ENCODE measurements around the gene NAALADL2. TPM values are rescaled to one million over a fixed set of nuclear protein-coding genes. Genes with fewer than 3 reads are reported as not detected.

NAALADL2 gene
- total and polyA plus RNA-seq, 9 of the 15 experiments (the other 6 are each of a cell fraction or from before 2014, with no cell fraction given), result 0.29 to 1.1 (median 0.79) TPM; not detected in 1

DNA sequence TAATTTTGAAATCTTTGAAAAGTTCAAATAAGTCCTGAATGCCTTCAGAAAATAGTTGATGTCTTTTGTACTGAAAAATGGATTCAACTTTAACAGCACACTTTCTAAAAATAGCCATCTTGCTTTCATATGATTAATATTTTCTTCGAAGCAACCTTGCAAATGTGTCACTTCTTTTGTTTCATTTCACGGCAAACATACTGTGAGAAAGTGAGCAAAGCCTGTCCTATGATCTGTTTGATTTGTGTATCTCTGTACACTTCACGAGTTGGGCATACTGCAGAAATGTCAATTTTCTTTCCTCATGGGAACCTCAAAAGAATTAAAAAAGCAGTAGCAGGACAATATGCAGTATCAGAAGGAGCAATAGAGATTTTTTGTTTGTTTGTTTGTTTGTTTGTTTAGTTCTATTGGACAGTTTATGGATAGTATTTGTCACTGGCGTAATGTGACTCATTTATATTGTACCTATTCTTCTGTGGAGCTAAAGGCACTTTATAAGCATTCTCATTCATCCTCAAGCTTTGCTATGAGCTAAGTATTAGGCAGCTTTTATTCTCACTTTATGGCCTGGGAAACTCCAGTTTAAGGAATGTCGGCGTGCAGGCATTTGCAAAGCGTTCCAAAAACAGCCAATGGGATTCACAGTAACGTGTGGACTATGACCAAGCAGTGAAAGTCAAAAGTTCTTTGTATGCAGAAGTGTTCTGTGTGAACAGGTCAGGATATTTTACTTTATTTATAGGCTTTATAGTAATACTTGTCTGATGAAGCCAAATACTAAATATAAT, 572.0 kb downstream of the NAALADL2 start (continued):
- TF ChIP-seq, protein P1, sequence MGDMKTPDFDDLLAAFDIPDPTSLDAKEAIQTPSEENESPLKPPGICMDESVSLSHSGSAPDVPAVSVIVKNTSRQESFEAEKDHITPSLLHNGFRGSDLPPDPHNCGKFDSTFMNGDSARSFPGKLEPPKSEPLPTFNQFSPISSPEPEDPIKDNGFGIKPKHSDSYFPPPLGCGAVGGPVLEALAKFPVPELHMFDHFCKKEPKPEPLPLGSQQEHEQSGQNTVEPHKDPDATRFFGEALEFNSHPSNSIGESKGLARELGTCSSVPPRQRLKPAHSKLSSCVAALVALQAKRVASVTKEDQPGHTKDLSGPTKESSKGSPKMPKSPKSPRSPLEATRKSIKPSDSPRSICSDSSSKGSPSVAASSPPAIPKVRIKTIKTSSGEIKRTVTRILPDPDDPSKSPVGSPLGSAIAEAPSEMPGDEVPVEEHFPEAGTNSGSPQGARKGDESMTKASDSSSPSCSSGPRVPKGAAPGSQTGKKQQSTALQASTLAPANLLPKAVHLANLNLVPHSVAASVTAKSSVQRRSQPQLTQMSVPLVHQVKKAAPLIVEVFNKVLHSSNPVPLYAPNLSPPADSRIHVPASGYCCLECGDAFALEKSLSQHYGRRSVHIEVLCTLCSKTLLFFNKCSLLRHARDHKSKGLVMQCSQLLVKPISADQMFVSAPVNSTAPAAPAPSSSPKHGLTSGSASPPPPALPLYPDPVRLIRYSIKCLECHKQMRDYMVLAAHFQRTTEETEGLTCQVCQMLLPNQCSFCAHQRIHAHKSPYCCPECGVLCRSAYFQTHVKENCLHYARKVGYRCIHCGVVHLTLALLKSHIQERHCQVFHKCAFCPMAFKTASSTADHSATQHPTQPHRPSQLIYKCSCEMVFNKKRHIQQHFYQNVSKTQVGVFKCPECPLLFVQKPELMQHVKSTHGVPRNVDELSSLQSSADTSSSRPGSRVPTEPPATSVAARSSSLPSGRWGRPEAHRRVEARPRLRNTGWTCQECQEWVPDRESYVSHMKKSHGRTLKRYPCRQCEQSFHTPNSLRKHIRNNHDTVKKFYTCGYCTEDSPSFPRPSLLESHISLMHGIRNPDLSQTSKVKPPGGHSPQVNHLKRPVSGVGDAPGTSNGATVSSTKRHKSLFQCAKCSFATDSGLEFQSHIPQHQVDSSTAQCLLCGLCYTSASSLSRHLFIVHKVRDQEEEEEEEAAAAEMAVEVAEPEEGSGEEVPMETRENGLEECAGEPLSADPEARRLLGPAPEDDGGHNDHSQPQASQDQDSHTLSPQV (IDR thresholded peaks at IDR 0.05), result no peak

DNA sequence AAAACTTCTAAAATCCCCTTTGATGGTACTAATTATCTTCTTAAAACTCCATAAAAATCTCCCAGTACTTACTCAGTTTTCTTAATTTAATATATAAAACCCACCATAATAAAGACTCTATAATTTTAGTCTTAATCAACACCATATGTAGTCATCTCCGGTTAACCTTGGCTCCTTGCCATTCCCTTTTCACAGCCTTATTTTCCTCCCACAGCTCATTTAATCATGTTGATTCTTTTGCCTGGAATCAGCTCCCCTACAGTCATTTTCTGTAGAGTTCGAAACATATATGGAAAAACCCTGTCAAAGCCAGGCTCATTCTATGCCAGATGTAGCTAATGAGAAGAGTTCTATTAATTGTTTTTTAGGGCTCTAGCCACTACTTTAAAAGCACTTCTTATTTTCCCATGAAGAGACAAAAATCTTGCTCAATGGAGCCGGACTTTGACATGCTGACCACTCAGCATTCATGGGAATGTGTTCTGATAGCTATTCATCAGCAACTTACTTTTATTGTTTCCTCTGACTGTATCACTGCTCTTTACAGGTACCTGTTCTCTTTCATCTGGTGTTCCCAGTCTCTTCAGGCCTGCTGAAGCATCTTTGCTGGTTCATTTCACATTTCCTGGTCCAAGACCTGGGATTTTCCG, 573.4 kb downstream of the NAALADL2 start:
- no peak overlapping the region for H3K27ac ChIP-seq (ENCODE audit: extremely low read depth, low read depth, low read length)
- intact Hi-C loops (cut with micrococcal nuclease) (no loop called here), in situ Hi-C loops (cut with MboI) (no loop called here)
- H3K9ac ChIP-seq (ENCODE audit: insufficient read depth in 1 of 2, low read depth in 2 of 2, low read length in 2 of 2), result no peak overlapping the region
- POLR2A ChIA-PET, result no interaction called here
- no peaks in the 10 kb centered on the region for H3K9me1 ChIP-seq (ENCODE audit: control insufficient read depth, insufficient read depth, low read length)
- ATAC-seq, result no peak
- FAIRE-seq, result no peak
- H3K4me2 ChIP-seq (ENCODE audit: insufficient read depth, low read length), result no peak overlapping the region
- no peaks in the 10 kb centered on the region for H4K20me1 ChIP-seq (replicated peaks; ENCODE audit: control insufficient read depth, insufficient read depth, low read length)
- no peaks in the 10 kb centered on the region for H3K36me3 ChIP-seq (ENCODE audit: control insufficient read depth, insufficient read depth, low read length)
- H3K4me1 ChIP-seq (replicated peaks in 1 of 2; ENCODE audit: control insufficient read depth in 2 of 2, insufficient read depth in 2 of 2, low read length in 2 of 2), result no peaks in the 10 kb centered on the region
- H3K79me2 ChIP-seq (ENCODE audit: control insufficient read depth, insufficient read depth, low read length), result no peaks in the 10 kb centered on the region
- no TSS peak for BruUV-seq (replicated peaks)
- H3K9me3 ChIP-seq (replicated peaks; ENCODE audit: control insufficient read depth, insufficient read depth, low read depth, low read length), result no peaks in the 10 kb centered on the region; the same call in 1 of the 2 replicates
- H3K4me3 ChIP-seq, result no peak overlapping the region
- CTCF ChIA-PET (ENCODE audit: low intra/inter-chr PET ratio), result no interaction called here
- WGBS (ENCODE audit: insufficient coverage, low coverage, missing lambda C conversion rate), result 0% methylated on average over 4 of the region's 4 CpGs
- no peak for DNase-seq (ENCODE audit: extremely low read depth in 1 of 4, low spot score in 3 of 4)
- H2AFZ ChIP-seq (ENCODE audit: low read depth, low read length), result no peak overlapping the region
- no peaks in the 10 kb centered on the region for H3K27me3 ChIP-seq (ENCODE audit: control insufficient read depth in 2 of 2, insufficient read depth in 2 of 2, low read length in 2 of 2)
- TF ChIP-seq CBFA2T2 (conservative IDR thresholded peaks at IDR 0.05) (no peak), ZC3H4 (CRISPR knock-in tag; IDR thresholded peaks at IDR 0.05; ENCODE audit: borderline replicate concordance) (no peak), RAD21 (CRISPR knock-in tag; conservative IDR thresholded peaks at IDR 0.05 in 1 of 2, IDR thresholded peaks at IDR 0.05 in 1 of 2) (no peak), ZNF224 (CRISPR knock-in tag; IDR thresholded peaks at IDR 0.05) (no peak), KAT2B (IDR thresholded peaks at IDR 0.05; ENCODE audit: low read depth, low read length) (no peak), CBFB (CRISPR knock-in tag; IDR thresholded peaks at IDR 0.05) (no peak), ZNF184 (CRISPR knock-in tag; IDR thresholded peaks at IDR 0.05) (no peak)
- TF ChIP-seq, protein P2, sequence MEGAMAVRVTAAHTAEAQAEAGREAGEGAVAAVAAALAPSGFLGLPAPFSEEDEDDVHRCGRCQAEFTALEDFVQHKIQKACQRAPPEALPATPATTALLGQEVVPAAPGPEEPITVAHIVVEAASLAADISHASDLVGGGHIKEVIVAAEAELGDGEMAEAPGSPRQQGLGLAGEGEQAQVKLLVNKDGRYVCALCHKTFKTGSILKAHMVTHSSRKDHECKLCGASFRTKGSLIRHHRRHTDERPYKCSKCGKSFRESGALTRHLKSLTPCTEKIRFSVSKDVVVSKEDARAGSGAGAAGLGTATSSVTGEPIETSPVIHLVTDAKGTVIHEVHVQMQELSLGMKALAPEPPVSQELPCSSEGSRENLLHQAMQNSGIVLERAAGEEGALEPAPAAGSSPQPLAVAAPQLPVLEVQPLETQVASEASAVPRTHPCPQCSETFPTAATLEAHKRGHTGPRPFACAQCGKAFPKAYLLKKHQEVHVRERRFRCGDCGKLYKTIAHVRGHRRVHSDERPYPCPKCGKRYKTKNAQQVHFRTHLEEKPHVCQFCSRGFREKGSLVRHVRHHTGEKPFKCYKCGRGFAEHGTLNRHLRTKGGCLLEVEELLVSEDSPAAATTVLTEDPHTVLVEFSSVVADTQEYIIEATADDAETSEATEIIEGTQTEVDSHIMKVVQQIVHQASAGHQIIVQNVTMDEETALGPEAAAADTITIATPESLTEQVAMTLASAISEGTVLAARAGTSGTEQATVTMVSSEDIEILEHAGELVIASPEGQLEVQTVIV (CRISPR knock-in tag; IDR thresholded peaks at IDR 0.05; ENCODE audit: borderline replicate concordance), result no peak
- TF ChIP-seq, protein P3, sequence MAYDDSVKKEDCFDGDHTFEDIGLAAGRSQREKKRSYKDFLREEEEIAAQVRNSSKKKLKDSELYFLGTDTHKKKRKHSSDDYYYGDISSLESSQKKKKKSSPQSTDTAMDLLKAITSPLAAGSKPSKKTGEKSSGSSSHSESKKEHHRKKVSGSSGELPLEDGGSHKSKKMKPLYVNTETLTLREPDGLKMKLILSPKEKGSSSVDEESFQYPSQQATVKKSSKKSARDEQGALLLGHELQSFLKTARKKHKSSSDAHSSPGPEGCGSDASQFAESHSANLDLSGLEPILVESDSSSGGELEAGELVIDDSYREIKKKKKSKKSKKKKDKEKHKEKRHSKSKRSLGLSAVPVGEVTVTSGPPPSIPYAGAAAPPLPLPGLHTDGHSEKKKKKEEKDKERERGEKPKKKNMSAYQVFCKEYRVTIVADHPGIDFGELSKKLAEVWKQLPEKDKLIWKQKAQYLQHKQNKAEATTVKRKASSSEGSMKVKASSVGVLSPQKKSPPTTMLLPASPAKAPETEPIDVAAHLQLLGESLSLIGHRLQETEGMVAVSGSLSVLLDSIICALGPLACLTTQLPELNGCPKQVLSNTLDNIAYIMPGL (CRISPR knock-in tag; IDR thresholded peaks at IDR 0.05), result no peak
